ENCODE measurements around the gene PDE4D.

Gene PDE4D

GRCh38 chr5:59256331-59256730, 637.2 kb downstream of the PDE4D start:
- no peak for DNase-seq (ENCODE audit: low read depth in 2 of 2)

GRCh38 chr5:59254055-59254687, 639.4 kb downstream of the PDE4D start:
- DNase-seq (ENCODE audit: low read depth in 2 of 2), result no peak

GRCh38 chr5:59253625-59254024, 639.9 kb downstream of the PDE4D start:
- DNase-seq (ENCODE audit: low read depth in 2 of 2), result no peak

GRCh38 chr5:59251627-59252026, 641.9 kb downstream of the PDE4D start:
- DNase-seq (ENCODE audit: low read depth in 2 of 2), result no peak

GRCh38 chr5:59249726-59250125, 643.8 kb downstream of the PDE4D start:
- no peak for DNase-seq (ENCODE audit: low read depth in 2 of 2)

GRCh38 chr5:59249160-59249559, 644.4 kb downstream of the PDE4D start:
- DNase-seq (ENCODE audit: low read depth in 2 of 2), result no peak

- DNase-seq (ENCODE audit: low read depth in 2 of 2), result no peak
Observed at GRCh38 chr5:59246882-59247281, 646.6 kb downstream of the PDE4D start.

GRCh38 chr5:59246145-59246869, 647.2 kb downstream of the PDE4D start:
- DNase-seq (ENCODE audit: low read depth in 2 of 2), result no peak

- DNase-seq (ENCODE audit: low read depth in 2 of 2), result no peak
Observed at GRCh38 chr5:59245198-59245597, 648.3 kb downstream of the PDE4D start.

- no peak for DNase-seq (ENCODE audit: low read depth in 2 of 2)
Observed at GRCh38 chr5:59241552-59241951, 652.0 kb downstream of the PDE4D start.

GRCh38 chr5:59241119-59241518, 652.4 kb downstream of the PDE4D start:
- DNase-seq (ENCODE audit: low read depth in 2 of 2), result no peak

GRCh38 chr5:59238126-59238902, 655.2 kb downstream of the PDE4D start:
- no peak for DNase-seq (ENCODE audit: low read depth in 2 of 2)

GRCh38 chr5:59236986-59237385, 656.5 kb downstream of the PDE4D start:
- DNase-seq (ENCODE audit: low read depth in 2 of 2), result no peak

- no peak for DNase-seq (ENCODE audit: low read depth in 2 of 2)
Observed at GRCh38 chr5:59236448-59236847, 657.1 kb downstream of the PDE4D start.

- DNase-seq (ENCODE audit: low read depth in 2 of 2), result no peak
Observed at GRCh38 chr5:59234236-59234635, 659.3 kb downstream of the PDE4D start.

- DNase-seq (ENCODE audit: low read depth in 2 of 2), result no peak
Observed at GRCh38 chr5:59231221-59231931, 662.1 kb downstream of the PDE4D start.

GRCh38 chr5:59222687-59223511, 670.6 kb downstream of the PDE4D start:
- DNase-seq (ENCODE audit: low read depth in 2 of 2), result no peak

GRCh38 chr5:59221769-59222168, 671.8 kb downstream of the PDE4D start:
- DNase-seq (ENCODE audit: low read depth in 2 of 2), result no peak

GRCh38 chr5:59218424-59219045, 675.0 kb downstream of the PDE4D start:
- no peak for DNase-seq (ENCODE audit: low read depth in 2 of 2)

GRCh38 chr5:59216841-59217240, 676.7 kb downstream of the PDE4D start:
- DNase-seq (ENCODE audit: low read depth in 2 of 2), result no peak

GRCh38 chr5:59212596-59212995, 680.9 kb downstream of the PDE4D start:
- no peak for DNase-seq (ENCODE audit: low read depth in 2 of 2)
